SH-SY5Y (cell line): ENCODE results near the gene CD22.

Source experiments
- GATA2 ChIP-seq: IDR thresholded peaks from 2 replicates; pipeline ENCODE4 v1.6.1; 2011; ENCODE audit warnings: mild to moderate bottlenecking, low read depth, low read length
- GATA3 ChIP-seq: IDR thresholded peaks from 2 replicates; pipeline ENCODE4 v1.6.1; 2011; ENCODE audit warnings: low read depth, mild to moderate bottlenecking, low read length, moderate library complexity

- TF ChIP-seq GATA2 (no peak), GATA3 (no peak)
These were observed 20.9 kb downstream of the CD22 start for GRCh38 chr19:35349614-35350521.
